SJCRH30 (cell line): ENCODE results near the gene TNS4. TPM values are rescaled to one million over a fixed set of nuclear protein-coding genes. Genes with fewer than 3 reads are reported as not detected.
A peak's percentile ranks its signal among the peaks of the same experiment; 100 is the strongest.

Source experiments
- DNase-seq, 2 experiments: peaks; one replicate each; pipeline ENCODE4 v3.0.0-alpha.2; 2015 to 2020
- H3K27ac ChIP-seq: fragments of 250-450 bp; sonication (Bioruptor Pico); 2 replicates; pipeline ENCODE4 v1.5.1; 2020; ENCODE audit warnings: mild to moderate bottlenecking, moderate library complexity
- H3K27me3 ChIP-seq: fragments of 250-450 bp; sonication (Bioruptor Pico); 2 replicates; pipeline ENCODE4 v1.5.1; 2020; ENCODE audit warnings: mild to moderate bottlenecking, moderate library complexity
- H3K36me3 ChIP-seq: fragments of 250-450 bp; sonication (Bioruptor Pico); 2 replicates; pipeline ENCODE4 v1.5.1; 2020; ENCODE audit warnings: mild to moderate bottlenecking, moderate library complexity
- H3K4me1 ChIP-seq: fragments of 250-450 bp; sonication (Bioruptor Pico); 2 replicates; pipeline ENCODE4 v1.5.1; 2020; ENCODE audit warnings: mild to moderate bottlenecking, moderate library complexity
- H3K4me3 ChIP-seq: fragments of 250-450 bp; sonication (Bioruptor Pico); 2 replicates; pipeline ENCODE4 v1.5.1; 2020; ENCODE audit warnings: mild to moderate bottlenecking, moderate library complexity
- H3K9me3 ChIP-seq: fragments of 250-450 bp; sonication (Bioruptor Pico); replicated peaks from 2 replicates; pipeline ENCODE4 v1.5.1; 2020; ENCODE audit warnings: mild to moderate bottlenecking, moderate library complexity
- total RNA-seq: library from RNA; depleted of rRNA; stranded (reverse); fragments of >200 nt; shearing (Covaris generic); gene quantifications from 2 replicates; pipeline ENCODE4 v1.2.3, GENCODE V29; 2014

Gene TNS4
- total RNA-seq, 1 experiment from 2014 or later, result not detected

DNA sequence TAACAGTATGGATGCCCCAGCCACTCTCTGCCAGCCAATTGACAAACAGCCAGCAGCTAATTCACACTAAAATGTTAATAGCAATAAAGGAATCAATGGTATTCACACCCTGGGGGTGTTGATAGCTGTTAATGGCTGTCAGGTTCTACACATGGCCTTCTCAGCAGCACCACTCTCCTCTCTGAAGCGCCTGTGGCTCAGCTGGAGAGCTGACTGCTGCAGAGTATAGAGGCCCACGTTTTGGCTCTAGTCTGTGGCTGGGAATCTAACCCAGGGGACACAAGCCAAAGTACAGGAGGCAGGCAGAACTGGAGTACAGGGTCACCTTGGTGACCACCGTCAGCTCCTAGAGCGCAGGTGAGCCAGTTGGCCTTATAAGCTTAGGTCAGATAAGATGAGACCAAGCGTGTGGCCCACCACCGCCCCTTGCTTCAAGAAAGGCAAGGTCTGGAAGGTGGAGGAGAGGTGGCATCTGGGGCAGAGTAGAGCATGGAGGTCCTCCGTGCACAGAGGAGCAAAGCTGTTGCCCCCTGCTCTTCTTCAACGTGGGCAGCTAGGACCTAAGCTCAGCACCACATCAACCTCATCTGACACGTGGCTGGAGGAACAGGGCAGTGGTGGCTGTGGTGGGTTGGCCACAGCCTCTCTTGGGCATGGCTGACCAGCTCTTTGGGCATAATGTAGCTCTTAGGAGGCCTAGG, 38.4 kb upstream of the TNS4 start:
- Histone ChIP-seq H3K4me1 (peaks cover 42% of the 10 kb centered on the region), H3K4me3 (no peak overlapping the region), H3K27ac (no peak overlapping the region), H3K27me3 (no peaks in the 10 kb centered on the region), H3K9me3 (no peaks in the 10 kb centered on the region), H3K36me3 (no peaks in the 10 kb centered on the region)
- no peak for DNase-seq

DNA sequence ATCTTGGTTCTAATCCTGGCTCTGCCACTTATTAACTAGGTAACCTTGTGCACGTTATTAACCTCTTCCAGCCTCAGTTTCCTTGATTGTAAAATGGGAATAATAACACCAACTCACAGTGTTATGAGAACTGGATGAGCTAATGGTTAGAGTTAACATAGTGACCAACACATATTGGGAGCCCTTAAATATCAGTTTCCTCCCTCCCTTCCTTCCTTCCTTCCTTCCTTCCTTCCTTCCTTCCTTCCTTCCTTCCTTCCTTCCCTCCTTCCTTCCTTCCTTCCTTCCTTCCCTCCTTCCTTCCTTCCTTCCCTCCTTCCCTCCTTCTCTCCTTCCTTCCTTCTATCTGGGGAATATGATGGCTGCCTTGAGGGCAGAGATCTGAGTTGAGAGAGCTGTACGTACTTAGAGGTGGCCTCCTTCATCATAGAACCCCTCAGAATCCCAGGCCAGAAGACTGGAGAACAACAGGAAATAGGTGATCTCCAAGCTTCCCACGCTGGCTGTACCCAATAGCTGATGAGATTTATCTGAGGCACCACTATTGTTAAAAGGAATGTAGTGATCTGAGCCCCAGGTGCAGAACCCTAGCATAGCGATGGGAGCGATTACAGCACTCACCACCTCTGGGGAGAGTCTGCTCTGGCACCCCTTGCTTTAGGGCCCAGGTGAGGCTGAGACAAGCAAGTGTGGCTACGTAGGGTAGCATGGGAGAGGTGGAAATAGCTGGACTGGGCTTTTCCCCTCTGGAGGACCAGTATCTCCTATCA, 37.7 kb upstream of the TNS4 start:
- H3K36me3 ChIP-seq, result no peaks in the 10 kb centered on the region
- no peaks in the 10 kb centered on the region for H3K27me3 ChIP-seq
- H3K4me3 ChIP-seq, result no peak overlapping the region
- DNase-seq, result no peak
- H3K4me1 ChIP-seq, result peaks cover 41% of the 10 kb centered on the region
- no peak overlapping the region for H3K27ac ChIP-seq
- H3K9me3 ChIP-seq, result no peaks in the 10 kb centered on the region

DNA sequence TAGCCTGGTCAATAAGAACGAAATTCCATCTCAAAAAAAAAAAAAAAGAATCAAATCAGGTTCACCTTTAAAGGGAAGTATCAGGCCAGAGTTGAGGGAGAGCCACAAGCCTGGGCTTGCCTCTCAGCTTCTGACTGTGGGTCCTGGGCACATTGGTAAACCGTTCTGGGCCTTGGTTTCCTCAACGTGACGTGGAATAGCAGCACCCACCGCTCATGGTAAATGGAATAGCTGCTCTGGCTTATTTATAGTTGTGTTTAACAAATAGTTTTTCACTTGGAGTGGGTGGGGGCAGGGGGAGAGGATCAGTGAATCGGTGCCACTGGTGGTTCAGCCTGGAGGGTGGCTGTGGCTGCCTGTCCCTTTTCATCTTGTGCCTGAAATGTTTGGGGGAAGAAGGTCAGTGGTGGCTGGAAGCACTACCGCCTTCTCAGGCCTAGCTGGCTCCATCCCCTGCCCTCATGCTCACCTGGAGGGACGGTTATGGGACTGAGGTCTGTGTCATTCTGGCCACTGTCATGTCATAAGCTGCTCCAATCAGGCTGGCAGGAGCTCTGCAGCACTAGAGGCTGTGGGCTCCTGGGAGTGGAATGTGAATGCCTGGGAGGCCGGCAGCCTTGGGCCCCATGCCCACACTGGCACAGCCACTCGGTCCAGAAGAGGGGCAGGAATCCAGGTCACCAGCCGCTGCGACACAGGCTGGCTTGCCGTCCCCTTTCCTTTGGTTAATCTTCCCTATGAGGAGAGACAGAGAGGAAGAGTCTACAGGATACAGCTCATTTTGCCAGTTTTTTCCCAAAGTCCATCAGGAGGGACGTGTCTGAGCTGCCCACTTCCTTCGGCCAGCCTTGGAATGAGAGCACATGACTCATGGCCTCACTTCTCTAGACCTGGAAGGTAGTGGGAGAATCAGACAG, 36.9 kb upstream of the TNS4 start:
- Histone ChIP-seq H3K27ac (no peak overlapping the region), H3K36me3 (no peaks in the 10 kb centered on the region), H3K4me1 (peaks cover 32% of the 10 kb centered on the region), H3K4me3 (no peak overlapping the region), H3K9me3 (no peaks in the 10 kb centered on the region), H3K27me3 (no peaks in the 10 kb centered on the region)
- DNase-seq, result no peak

DNA sequence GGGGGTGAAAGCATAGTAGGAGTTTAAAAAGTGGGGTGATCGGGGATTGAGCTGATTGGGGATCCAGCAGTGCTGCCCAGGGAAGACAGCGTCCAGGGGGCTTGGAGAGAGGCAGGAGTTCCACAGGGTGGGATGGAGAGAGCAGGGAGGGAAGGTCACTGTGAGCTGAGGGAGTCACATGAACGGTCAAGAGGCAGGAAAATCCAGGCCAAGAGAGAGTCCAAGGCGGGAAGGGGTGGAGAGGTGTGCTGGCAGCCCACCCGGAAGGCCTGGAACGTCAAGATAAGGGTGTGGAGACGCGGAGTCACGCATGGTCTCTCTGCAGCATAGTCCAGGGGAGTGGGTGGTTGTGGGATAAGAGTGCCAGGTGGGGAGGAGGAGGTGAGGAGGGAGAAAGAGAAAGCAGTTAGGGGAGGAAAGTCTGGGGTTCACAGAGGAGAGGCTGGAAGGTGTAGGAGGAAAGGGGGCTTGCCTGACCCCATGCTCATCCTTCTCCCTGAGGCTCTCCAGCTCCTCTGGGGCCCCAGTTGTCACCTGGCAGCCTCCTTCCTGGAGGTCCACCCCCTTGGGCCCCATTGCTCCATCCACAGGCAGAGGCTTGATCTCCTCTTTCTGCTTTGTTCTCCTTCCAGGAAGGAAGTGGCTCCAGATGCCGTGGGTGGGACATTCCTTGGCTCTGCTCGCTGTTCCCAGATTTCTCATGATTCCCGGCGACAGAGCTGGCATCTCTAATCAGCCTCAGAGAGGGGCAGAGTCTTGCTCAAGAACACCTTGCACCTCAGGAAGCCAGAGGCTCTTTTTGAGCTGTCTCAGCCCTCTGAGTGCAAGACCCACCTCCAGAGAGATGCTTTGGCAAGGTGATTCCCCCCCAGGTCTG, 35.1 kb upstream of the TNS4 start:
- peak in 1 of 2 experiments; percentile 46 for DNase-seq
- no peaks in the 10 kb centered on the region for H3K27me3 ChIP-seq
- H3K9me3 ChIP-seq, result no peaks in the 10 kb centered on the region
- no peak overlapping the region for H3K27ac ChIP-seq
- no peaks in the 10 kb centered on the region for H3K36me3 ChIP-seq
- H3K4me1 ChIP-seq, result peaks cover 15% of the 10 kb centered on the region
- no peak overlapping the region for H3K4me3 ChIP-seq

DNA sequence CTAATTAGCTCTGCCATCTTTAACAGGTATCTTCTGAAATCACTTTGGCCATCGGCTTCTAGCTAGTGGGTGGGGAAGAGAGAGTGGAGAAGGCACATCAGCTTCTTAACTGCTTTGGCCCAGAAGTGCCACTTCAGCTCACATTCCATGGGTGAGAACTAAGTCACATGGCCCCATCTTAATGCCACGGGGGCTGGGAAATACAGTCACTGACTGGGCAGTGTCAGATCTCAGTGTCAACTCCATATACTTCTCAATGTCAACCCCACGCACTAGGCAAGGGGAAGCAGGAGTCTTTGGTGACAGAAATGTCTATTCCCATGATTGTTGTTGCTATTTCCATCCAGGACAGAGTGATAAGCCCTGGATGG, 34.5 kb upstream of the TNS4 start:
- no peak for DNase-seq
- Histone ChIP-seq H3K27ac (no peak overlapping the region), H3K27me3 (no peaks in the 10 kb centered on the region), H3K36me3 (no peaks in the 10 kb centered on the region), H3K4me3 (no peak overlapping the region), H3K9me3 (no peaks in the 10 kb centered on the region), H3K4me1 (peaks cover 10% of the 10 kb centered on the region)

- Histone ChIP-seq H3K36me3 (no peaks in the 10 kb centered on the region), H3K4me1 (peaks cover 10% of the 10 kb centered on the region), H3K4me3 (no peak overlapping the region), H3K9me3 (no peaks in the 10 kb centered on the region), H3K27me3 (no peaks in the 10 kb centered on the region), H3K27ac (no peak overlapping the region)
- no peak for DNase-seq
Measured at GRCh38 chr17:40535438-40535837, 34.0 kb upstream of the TNS4 start.

GRCh38 chr17:40534371-40535189, 33.2 kb upstream of the TNS4 start:
- H3K27ac ChIP-seq, result no peak overlapping the region

GRCh38 chr17:40533896-40534295, 32.5 kb upstream of the TNS4 start:
- Histone ChIP-seq H3K36me3 (no peaks in the 10 kb centered on the region), H3K27ac (no peak overlapping the region), H3K9me3 (no peaks in the 10 kb centered on the region), H3K27me3 (no peaks in the 10 kb centered on the region), H3K4me3 (no peak overlapping the region), H3K4me1 (peaks cover 10% of the 10 kb centered on the region)
- no peak for DNase-seq

More at GRCh38 chr17:40534371-40535189, 33.2 kb upstream of the TNS4 start:
- H3K27me3 ChIP-seq, result no peaks in the 10 kb centered on the region
- no peak overlapping the region for H3K4me3 ChIP-seq
- no peak for DNase-seq
- H3K4me1 ChIP-seq, result peaks cover 10% of the 10 kb centered on the region
- H3K36me3 ChIP-seq, result no peaks in the 10 kb centered on the region
- H3K9me3 ChIP-seq, result no peaks in the 10 kb centered on the region

DNA sequence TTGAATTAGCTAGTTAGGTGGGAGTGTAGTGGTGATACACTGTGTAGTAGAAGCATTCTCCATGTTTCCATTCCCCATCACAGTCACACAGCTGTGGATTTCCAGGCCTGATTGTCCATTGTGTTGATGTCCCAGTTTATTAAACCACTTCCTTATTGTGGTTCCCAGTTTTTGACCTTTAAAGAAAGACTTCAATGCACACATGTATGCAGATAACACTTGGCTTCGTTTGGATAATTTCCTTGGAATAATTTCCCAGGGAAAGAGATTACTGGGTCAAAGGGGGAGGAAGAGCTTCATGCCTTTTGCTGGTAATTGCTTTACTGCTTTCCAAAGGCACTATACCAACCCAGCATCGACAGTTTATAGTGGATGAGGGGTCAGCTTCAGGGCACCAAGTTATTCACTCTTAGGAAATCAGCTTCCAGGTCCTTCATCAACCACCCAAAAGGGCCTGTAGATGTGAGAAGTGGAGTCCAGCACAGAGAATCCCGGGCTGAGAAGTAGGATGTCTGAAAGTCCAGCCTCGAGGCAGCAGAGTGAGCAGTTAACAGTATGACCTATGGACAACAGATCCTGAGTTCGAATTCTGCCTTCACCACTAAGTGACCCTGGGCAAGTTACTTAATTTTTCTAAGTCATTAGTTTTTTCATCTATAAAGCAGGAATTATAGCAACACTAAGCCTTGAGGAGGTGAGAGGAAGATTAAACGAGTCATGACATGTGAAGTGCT, 31.3 kb upstream of the TNS4 start:
- H3K27me3 ChIP-seq, result no peaks in the 10 kb centered on the region
- no peak for DNase-seq
- no peak overlapping the region for H3K4me3 ChIP-seq
- no peaks in the 10 kb centered on the region for H3K9me3 ChIP-seq
- H3K27ac ChIP-seq, result no peak overlapping the region
- no peaks in the 10 kb centered on the region for H3K36me3 ChIP-seq
- peaks cover 10% of the 10 kb centered on the region for H3K4me1 ChIP-seq

- Histone ChIP-seq H3K27me3 (no peaks in the 10 kb centered on the region; the same call in 1 of the 2 replicates), H3K27ac (no peak overlapping the region), H3K36me3 (no peaks in the 10 kb centered on the region), H3K4me3 (no peak overlapping the region), H3K9me3 (no peaks in the 10 kb centered on the region), H3K4me1 (peaks cover 3% of the 10 kb centered on the region)
- no peak for DNase-seq
Measured at GRCh38 chr17:40531051-40531991, 29.9 kb upstream of the TNS4 start.

GRCh38 chr17:40530531-40530994, 29.1 kb upstream of the TNS4 start:
- H3K9me3 ChIP-seq, result peaks cover under 1% of the 10 kb centered on the region; the same call in 1 of the 2 replicates
- H3K4me3 ChIP-seq, result no peak overlapping the region
- no peak overlapping the region for H3K27ac ChIP-seq
- no peak for DNase-seq
- H3K4me1 ChIP-seq, result no peaks in the 10 kb centered on the region; the same call in 1 of the 2 replicates
- H3K27me3 ChIP-seq, result no peaks in the 10 kb centered on the region; the same call in 1 of the 2 replicates
- H3K36me3 ChIP-seq, result no peaks in the 10 kb centered on the region

DNA sequence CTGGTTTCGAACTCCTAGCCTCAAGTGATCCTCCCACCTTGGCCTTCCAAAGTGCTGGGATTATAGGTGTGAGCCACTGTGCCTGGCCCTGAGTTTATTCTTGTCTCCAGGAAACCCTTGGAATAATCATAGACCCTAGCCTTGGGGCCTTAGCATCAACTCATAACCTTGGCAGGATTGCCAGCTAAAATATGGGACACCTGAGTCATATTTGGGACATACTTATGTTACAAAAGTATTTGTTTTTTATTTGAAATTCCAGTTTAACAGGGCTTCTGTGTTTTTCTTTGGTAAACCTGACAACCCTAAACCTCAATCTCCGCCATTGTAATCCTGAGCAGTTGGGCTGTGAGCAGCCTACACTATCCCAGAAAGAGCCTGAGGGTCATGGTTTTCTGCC, 28.6 kb upstream of the TNS4 start:
- no peak for DNase-seq
- no peaks in the 10 kb centered on the region for H3K36me3 ChIP-seq
- no peaks in the 10 kb centered on the region; the same call in 1 of the 2 replicates for H3K4me1 ChIP-seq
- H3K9me3 ChIP-seq, result peaks cover 4% of the 10 kb centered on the region; the same call in 1 of the 2 replicates
- no peak overlapping the region for H3K4me3 ChIP-seq
- H3K27me3 ChIP-seq, result no peaks in the 10 kb centered on the region; the same call in 1 of the 2 replicates
- H3K27ac ChIP-seq, result no peak overlapping the region
